ENCODE results near the gene BCKDHA. TPM values are rescaled to one million over a fixed set of nuclear protein-coding genes. Genes with fewer than 3 reads are reported as not detected.

The BCKDHA gene
- total and polyA plus RNA-seq, 9 donors: 3.8 to 43.8 (median 19.0) TPM

DNA sequence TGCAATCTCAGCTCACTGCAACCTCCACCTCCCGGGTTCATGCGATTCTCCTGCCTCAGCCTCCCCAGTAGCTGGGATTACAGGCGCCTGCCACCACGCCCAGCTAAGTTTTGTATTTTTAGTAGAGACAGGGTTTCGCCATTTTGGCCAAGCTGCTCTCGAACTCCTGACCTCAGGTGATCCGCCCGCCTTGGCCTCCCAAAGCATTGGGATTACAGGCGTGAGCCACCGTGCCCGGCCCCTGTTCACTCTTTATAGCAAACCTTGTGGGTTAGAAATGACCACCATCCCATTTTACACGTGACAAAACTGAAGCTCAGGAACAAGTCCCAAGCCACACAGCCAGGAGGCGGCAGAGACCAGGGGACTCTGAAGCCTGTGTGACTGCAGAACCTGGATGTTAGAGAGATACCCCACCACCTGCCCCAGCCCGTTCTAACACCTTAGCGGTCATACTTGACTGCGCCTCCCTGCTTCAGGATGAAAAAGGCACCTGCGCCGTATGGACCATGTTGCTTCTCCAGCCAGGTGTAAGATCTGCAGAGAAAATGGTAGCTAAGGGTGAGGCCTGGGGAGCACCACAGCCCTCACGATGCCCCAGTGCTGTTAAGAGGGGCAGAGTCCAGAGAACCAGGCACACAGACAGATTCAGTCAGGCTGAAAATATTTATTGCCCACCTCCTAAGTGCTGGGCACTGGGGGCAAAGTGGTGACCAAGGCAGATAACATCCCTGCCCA lies 38.5 kb downstream of the BCKDHA start:
- Histone ChIP-seq H3K27me3 (no peaks in the 10 kb centered on the region), H3K4me1 (ENCODE audit: insufficient read depth) (no peaks in the 10 kb centered on the region), H3K9me3 (no peaks in the 10 kb centered on the region), H3K36me3 (no peaks in the 10 kb centered on the region), H3K4me3 (no peak overlapping the region), H3K27ac (no peak overlapping the region)
- intact Hi-C loops (cut with DNase I): loop anchor here in 1 of 4 donors (10.0 kb wide), 1 partner anchor 111 kb away; no protein-coding TSS in a partner anchor
- TF ChIP-seq CTCF (IDR thresholded peaks at IDR 0.05) (no peak), POLR2A (IDR thresholded peaks at IDR 0.05) (no peak), EP300 (IDR thresholded peaks at IDR 0.05) (no peak)
- WGBS, 3 donors: 94 to 96% (median 96%) methylated on average over 19 of the region's 19 CpGs
- peak in 1 of 5 donors; percentile 17 for DNase-seq

GRCh38 chr19:41436674-41436951 lies 39.0 kb downstream of the BCKDHA start:
- no peak for DNase-seq
- no peaks in the 10 kb centered on the region for H3K4me1 ChIP-seq (ENCODE audit: insufficient read depth)
- TF ChIP-seq CTCF (IDR thresholded peaks at IDR 0.05) (no peak), POLR2A (IDR thresholded peaks at IDR 0.05) (no peak), EP300 (IDR thresholded peaks at IDR 0.05) (no peak)
- intact Hi-C loops (cut with DNase I): loop anchor here in 1 of 4 donors (10.0 kb wide), 1 partner anchor 112 kb away; no protein-coding TSS in a partner anchor
- H3K36me3 ChIP-seq: no peaks in the 10 kb centered on the region
- no peak overlapping the region for H3K27ac ChIP-seq
- no peaks in the 10 kb centered on the region for H3K27me3 ChIP-seq
- no peaks in the 10 kb centered on the region for H3K9me3 ChIP-seq
- no peak overlapping the region for H3K4me3 ChIP-seq

GRCh38 chr19:41437944-41438574 lies 40.4 kb downstream of the BCKDHA start:
- Histone ChIP-seq H3K4me3 (no peak overlapping the region), H3K36me3 (no peaks in the 10 kb centered on the region), H3K9me3 (no peaks in the 10 kb centered on the region), H3K4me1 (ENCODE audit: insufficient read depth) (no peaks in the 10 kb centered on the region), H3K27me3 (no peaks in the 10 kb centered on the region), H3K27ac (no peak overlapping the region)
- DNase-seq: peak in 2 of 5 donors; percentile 20 to 29
- no peak for TF ChIP-seq POLR2A (IDR thresholded peaks at IDR 0.05)
- TF ChIP-seq CTCF (IDR thresholded peaks at IDR 0.05): no peak
- TF ChIP-seq EP300 (IDR thresholded peaks at IDR 0.05): no peak
- intact Hi-C loops (cut with DNase I): loop anchor here in 1 of 4 donors (10.0 kb wide), 1 partner anchor 113 kb away; no protein-coding TSS in a partner anchor
- WGBS, 3 donors: 92 to 95% (median 94%) methylated on average over 7 of the region's 7 CpGs

GRCh38 chr19:41439441-41440222 lies 42.0 kb downstream of the BCKDHA start, which contains the start of gene DMAC2:
Gene DMAC2, minus strand, starts transcription at chr19:41439912. Its CDS starts 13 bp downstream, at chr19:41439899.
- no peaks in the 10 kb centered on the region for H3K4me1 ChIP-seq (ENCODE audit: insufficient read depth)
- peak within 1 kb of the TSS; percentile 91 for H3K4me3 ChIP-seq
- H3K27ac ChIP-seq: peak within 1 kb of the TSS; percentile 66 to 95
- no peaks in the 10 kb centered on the region for H3K9me3 ChIP-seq
- H3K27me3 ChIP-seq: no peaks in the 10 kb centered on the region
- intact Hi-C loops (cut with DNase I): loop anchor here in 1 of 4 donors (10.0 kb wide), 1 partner anchor 115 kb away; no protein-coding TSS in a partner anchor
- peak; percentile 17 for TF ChIP-seq EP300 (IDR thresholded peaks at IDR 0.05)
- peak; percentile 90 for TF ChIP-seq POLR2A (IDR thresholded peaks at IDR 0.05)
- TF ChIP-seq CTCF (IDR thresholded peaks at IDR 0.05): no peak
- H3K36me3 ChIP-seq: no peaks in the 10 kb centered on the region
- WGBS, 3 donors: 1% methylated on average over 40 of the region's 40 CpGs
- DNase-seq: peak; percentile 89 to 97 (median 92)
